Activated T-helper 1 cell treated with anti-CD3 and anti-CD28 coated beads, Interleukin-2, amount 50 U/mL, for 16 hours (primary cell): ENCODE data around the gene CRMP1.

Experiments
- DNase-seq, 2 donors: peaks; one replicate each; pipeline ENCODE4 v3.0.0-alpha.2; 2020; ENCODE audit warnings: low read depth in 1 of 2, low spot score in 1 of 2

CRMP1 gene

DNA sequence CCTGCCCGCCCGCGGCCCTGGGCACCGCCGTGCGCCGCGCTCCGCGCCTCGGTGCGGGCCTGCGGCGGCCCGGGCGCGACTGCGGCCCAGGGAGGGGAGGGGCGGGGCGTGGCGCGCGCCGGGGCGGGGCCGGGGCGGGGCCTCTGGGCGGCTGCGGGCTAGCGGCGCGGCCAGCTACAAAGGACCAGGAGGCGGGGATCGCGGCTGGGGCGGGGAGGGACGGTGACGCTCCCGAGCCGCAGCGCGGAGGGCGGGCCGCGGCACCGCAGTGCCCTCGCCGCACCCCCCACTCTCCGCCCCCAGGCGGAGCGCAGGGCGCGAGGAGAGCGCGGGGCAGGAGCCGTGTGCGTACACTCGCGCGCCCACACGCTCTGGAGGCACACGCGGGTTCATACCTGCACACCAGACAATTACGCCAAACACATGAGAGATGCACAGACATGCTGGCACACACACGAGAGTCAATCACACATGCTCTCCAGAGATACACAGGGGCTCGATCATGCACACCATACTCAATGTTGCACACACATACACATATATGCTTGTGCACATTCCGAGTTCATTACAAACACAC is at the start of gene CRMP1:
TSS of gene CRMP1 (minus strand) at position 83 of the 577 bp plus-strand sequence. CDS start 117 bp downstream, outside the sequence.
- no peak for DNase-seq

DNA sequence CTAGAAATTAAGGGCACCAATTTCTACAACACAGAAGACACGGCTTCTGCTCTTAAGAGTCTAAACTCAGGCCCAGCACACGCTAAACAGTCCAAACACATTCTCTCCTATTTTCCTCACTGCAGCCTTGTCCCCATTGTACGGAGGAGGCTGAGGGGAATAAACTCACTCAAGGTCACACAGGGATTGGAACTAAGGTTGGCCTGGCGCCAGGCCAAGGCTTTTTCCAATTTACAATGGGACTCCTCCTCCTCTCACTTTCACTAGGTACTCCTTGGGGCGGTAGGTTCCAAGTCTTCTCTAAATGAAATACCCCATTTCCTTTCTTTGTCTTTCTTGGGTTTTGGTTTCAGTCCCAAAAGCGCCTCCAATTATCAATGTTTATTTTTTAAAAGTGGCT is 48.7 kb upstream of the CRMP1 start:
- no peak for DNase-seq

DNA sequence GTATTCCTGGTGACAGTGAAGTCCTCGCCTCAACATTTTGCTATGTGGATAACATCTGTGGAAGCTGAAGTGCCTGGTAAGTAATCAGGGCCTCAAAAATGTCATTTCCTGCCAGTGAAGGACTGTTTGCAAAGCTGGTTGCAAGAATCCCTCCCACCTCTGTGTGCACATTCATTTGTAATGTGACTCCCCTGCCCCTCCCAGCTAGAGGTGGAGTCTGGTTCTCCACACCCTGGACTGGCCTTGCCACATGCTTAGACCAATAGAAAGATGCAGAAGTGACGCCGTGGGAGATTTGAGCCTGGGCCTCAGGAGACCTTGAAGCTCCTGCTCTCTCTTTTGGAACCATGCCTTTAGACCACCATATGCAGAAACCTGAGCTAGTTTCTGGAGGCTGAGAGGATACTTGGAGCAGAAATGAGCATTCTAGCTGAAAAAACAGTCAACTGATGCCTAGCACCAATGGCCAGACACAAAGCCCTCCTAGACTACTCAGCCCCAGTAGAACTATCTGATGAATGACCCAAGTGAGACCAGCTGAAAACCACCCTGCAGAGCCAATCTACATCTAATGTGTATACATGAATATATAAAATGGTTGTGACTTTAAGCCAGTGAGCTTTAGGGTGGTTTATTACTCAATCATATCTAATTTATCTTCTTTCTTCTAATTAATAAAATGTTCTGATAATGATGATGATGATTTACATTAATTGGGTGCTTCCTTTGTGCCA is 47.8 kb upstream of the CRMP1 start:
- DNase-seq, result no peak

DNA sequence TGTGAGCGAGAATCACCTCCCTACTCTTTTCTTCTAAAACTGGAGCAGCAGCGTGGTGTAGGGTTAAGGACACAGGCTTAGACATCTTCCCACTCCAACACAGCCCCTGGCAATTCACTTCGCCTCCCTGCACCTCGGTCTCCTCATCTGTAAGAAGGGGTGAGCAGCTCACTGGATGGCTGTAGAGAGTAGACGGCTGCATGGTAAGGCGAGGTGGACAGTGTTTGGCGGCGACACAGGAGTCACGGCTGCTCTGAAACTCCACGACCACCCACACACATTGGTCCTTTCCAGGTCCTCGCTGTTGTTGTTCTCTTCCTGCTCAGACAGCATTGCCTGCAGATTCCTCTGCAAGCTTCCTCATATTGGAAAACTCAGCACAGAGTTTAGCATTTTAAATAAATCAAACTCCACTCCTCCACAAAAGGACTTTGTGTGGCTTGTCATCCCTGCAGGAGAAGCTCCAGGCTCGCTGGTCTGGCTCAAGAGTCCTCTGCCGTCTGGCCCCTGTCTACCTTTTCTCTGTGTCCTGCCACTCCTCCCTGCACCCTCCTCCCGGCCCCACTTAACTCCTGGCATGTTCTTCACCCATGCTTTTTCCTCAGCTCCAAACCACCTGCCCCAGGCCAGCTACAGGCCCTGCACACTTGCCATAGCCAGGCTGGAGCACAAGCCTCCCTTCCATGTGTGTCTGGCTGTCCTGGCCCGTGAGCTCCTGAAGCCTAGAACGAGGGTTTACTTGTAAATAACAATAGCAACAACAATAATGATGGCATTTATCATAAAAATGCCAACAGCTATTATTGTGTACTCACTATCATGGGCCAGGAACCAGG is 41.3 kb upstream of the CRMP1 start:
- DNase-seq, result no peak

DNA sequence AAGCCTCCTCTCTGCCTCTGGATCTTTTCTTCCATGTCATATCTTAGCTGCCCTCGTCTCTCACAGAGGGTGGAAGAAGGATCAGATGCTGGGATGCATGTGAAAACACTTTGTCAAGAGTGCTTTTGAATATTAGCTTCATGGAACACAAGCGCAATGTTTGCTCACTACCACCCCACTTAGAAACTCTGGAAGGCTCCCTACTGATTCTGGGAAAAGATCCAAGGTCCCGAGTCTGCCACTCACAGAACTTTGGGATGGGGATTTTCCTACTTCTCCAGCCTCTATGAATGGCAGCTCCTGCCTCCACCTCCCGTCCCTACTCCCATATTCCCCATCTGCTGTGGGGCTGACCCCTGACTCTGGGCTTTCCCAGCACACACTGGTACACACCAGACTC is 40.2 kb upstream of the CRMP1 start:
- no peak for DNase-seq

DNA sequence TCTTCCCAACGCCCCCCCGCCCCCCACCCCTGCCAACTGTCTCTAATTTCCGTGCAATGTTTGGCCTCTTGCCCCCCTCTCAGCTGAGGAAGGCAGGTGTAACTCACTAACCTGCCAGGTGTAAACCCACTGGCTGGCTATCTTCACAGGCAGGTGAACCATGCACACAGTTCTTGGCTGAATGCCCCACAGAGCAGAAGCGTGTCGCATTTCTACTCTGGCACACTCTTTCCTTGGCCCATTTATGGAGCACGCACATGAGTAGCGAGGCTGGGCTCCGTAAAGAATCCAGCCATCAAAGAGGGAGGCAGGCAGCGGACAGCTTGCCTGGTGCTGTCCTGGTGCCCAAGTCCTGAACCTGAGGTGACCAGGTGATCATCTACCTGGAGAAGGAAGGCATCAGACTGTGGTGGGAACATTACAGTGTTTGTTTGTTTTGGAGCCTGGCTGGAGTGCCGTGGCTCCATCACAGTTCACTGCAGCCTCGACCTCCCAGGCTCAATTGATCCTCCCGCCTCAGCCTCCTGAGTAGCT is 39.2 kb upstream of the CRMP1 start:
- DNase-seq, result no peak

DNA sequence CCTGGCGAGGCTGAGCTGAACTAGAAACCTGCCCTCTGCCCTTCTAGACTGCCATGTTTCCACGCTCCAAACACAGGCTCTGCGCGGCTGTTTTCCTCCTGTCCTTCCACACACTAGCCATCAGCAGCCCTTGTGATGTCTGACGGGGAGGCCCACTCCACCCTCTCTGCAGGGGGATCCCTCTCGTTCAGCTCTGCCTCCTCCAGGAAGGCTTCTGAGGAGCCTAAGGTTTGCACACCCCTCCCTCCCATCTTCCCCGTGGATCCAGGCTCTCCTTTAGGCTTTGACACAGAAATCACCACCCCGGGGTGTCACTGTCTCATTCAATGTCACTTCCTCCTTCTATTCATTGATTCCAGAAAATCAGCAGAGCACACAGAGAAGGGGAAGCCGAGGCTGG is 38.6 kb upstream of the CRMP1 start:
- no peak for DNase-seq

DNA sequence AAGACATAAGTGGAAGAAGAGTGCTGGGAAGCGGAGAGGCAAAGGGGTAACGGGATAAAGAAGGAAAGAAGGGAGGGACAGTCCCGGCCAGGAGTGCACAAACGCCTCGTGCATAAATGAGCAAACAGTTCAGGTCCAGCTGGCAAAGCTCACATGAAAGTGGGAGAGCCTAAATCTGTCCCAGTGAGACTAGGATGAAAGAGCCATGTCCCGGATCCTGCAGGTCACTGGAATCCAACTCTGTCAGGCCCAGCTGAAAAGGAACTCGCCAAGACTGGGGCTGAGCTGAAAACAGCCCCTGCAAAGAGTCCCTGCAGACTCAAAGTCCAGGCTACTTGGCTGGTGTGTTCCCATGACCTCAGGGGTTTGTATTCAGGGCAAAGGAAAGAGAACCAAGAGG is 38.0 kb upstream of the CRMP1 start:
- DNase-seq, result no peak

DNA sequence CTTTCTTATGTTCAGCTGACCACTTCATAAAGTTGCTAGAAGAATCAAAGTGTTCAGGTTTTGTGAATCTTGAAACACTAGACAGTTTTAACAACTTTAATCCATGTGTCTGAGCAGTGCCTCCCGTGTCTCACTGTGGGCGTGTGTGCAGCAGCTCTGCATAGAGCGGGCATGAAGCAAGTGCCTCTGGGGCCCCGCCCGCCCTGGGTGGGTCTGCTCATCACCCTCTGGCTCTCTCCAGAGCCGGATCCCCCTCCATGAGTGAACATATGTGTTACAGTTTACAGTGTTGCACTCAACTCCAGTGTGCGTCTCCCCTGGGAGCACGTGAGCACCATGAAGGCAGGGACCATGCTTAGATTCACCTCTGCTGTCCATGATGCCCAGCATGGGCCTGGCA is 37.6 kb upstream of the CRMP1 start:
- DNase-seq, result no peak

DNA sequence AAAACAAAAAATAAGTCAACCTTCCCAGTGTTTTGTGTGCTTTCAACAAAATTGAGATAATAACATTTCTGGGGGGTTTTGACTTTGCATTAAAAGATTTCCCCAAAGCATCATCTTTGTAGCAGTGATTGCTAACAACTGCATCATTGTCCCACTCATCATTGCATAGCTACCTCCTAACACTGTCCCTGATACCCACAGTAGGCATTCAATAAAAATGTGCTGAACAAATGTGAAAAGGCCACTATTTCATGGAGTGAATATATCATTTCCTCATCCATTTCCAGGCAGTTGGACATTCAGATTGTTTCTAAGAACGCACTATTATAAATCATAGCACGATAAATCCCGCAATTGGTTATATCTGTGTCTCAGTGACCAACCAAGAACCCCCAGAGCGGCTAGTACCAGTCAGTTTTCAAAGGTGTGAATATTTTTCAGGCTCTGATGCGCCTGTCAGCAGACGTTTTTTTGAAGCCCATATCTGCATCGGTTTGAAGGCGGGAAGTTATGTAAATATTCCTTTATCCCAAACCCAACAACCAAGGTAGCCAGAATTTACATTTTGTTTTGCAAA is 36.0 kb upstream of the CRMP1 start:
- DNase-seq, result no peak

DNA sequence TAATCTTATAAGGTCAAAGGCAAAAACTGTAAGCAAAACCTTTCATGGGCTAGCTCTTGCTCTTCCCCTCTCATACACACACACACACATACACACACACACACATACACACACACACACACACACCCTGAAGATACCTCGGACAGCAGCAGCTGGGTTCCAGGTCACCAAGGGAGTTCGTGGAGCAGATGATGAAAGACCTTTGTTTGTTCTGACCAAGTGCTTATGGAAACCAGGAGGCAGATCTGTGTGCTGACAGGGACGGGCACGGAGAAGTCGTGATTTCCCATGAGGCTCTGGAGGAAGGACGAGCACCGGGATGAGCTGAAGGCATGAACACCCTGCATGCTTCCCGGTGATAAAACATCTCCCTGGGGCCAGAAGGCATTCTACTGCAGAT is 35.4 kb upstream of the CRMP1 start:
- no peak for DNase-seq

DNA sequence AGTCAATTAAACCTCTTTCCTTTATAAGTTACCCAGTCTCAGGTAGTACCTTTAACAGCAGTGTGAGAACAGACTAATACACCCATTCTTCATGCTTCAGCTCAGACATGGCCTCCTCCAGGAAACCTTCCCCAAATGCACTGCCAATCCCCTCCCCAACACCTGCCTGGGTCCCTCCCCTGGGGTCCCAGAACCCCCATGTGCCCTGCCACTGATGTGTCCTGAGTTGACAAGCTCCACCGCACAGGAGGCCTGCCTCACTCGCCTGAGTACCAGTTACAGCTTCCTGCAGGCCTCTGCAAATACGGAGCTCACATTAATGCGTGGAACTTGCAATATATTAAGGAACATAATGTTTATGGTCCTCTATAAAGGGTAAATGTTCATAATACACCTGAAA is 34.9 kb upstream of the CRMP1 start:
- DNase-seq, result no peak

DNA sequence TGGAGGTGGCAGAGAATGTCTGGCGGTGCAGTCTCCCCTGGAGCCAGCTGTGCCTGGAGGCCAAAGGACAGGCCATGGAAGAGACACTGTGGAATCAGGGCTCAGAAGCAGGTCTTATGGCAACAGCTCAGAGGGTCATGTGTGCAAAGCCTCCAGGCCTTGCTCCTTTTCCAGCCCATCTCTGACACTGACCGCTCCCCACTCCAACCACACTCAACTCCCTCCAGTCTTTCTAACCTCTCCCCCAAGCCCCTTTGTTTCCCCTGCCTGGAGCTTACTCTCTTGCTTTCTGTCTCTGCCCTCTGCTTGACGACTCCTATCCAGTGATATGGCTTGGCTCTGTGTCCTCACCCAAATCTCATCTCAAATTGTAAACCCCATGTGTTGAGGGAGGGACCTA is 34.2 kb upstream of the CRMP1 start:
- DNase-seq, result no peak

DNA sequence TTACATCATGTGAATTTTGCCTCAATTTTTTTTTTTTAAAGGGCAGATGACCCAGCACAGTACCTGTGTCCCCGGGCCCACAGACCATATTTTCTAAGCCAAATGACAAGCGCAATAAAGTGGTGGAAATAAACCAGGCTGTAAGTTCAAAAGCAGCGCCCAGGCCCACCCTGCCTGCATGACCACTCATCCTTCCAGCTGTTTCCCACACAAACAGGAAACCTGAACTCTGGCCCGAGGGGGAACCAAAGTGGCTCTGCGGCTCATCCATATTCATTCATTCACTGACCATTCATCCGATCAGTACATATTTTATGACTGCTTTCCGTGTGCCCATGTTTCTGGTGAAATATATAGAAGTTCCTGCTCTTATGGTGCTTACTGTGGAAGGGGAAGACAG is 33.7 kb upstream of the CRMP1 start:
- no peak for DNase-seq

DNA sequence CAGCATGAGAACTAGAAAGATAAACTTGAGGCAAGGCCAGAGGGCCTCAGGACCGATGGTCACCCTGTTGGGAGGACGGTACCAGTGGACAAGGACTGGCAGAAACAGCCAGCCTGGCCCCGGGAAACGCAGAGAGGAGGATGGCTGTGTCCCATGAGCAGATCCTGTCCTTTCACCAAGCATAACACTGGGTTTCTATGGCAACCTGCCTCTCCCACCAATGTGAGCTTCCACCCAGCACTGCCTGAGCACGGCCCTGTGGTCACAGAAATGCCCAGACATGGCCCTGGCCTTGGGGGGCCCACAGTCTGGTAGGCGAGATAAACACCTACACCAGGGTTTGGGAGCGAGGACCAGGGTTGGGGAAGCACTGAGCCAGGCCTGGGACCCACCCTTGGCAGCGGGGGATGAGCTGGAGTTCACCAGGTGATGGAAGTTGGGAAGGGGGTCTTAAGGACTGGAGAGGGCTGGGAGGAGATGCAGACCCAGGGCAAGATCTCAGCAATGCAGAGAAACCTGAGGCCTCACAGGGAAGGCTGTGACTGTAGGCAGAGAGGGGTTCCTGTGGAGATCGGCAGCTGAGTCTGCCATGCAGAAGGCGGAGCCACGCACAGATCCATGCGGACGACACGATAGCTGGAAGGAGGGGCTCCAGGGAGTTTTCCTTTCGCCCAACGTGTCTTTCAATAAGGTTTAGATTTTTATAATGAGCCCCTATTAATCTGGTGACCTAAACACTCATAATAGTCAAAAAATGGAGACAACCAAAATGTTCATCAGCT is 32.7 kb upstream of the CRMP1 start:
- DNase-seq, result no peak

DNA sequence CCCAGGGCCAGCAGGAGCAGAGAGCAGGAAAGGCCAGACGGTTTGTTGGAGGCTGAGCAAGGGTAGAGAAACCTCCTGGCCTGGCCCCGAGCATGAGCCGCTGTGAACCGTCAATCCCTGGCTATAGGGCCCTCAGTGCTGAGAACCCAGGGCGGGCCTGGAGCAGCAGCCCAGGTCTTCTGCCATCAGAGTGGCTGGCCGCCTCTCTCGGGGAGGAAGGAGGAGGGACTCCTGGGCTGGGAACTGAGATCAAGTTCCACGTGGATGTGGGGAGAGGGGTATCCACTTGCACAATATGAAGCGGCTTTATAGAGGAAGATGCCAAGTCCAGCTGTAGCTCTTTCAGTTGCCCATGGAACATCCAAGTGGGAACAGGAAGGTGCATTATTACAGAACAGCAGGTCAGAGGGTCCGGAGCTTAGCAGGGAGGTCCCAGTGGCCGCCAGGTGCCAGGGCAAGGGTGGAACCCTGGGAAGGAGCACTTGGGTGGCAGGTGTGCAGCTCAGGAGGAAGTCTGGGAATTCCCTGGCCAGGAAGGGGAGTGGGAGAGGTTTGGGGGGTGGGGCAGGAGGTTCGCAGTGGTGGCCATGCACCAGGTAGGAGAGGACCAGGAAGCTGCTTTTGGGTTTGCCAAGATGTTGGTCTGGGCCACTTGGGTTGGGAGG is 31.7 kb upstream of the CRMP1 start:
- DNase-seq, result no peak

DNA sequence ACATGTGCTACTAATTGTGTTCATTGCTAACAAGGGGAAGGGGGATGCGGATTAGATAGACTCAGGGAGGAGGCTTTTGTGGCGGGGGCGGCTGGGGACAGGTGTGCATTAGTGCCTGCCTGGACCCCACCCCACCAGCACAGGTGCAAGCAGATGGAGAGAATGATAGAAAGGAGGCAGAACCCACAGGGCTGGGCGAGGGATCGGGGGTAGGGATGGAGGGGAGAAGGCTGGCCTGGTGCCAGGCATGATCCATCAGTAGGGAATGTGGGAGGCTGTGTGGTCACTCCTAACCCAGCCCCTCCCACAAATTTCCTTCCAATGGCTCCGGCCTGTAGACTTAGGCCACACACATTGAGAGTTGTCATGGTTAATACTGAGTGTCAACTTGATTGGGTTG is 30.5 kb upstream of the CRMP1 start:
- DNase-seq, result no peak

DNA sequence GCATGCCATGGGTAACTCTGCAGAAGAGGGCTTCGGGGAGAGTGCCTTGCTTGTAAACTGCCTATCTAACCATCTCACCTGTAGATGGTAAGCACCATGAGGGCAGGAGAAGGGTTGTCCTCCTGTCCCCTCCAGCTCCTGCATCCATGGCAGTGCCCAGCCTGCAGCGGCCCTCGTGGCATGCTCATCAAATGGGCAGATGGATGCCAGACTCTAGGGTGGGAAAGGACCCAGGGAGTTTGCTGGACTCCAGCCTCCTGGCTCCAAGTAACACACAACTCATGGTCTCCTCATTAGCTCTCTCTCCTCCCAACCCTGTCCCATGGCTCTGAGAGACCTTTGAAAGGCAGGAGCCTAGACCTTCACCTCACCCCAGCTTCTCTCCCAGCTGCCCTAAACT is 29.7 kb upstream of the CRMP1 start:
- DNase-seq, result no peak

DNA sequence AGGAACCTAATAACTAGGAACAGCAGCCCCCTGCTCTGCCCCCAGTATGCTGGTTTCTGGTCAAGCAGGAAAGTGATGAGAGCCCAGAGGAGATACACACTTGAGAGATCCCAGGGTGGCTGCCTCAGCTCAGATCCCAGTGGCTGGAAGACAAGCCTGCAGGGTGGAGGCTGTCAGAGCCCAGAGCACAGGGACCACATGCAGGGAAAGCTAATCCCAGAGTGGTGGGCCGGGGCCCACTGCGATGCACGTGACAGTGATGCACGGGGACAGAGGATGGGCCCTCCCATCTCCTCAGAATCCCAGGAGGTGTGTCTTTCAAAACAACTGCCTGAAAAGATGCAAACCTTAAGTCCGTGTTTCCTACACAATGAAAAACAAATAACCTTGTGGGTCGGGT is 29.1 kb upstream of the CRMP1 start:
- DNase-seq, result no peak
